Liver (tissue), 9 donors: Measurements from ENCODE around the gene CNOT4. TPM values are rescaled to one million over a fixed set of nuclear protein-coding genes. Genes with fewer than 3 reads are reported as not detected.

ENCODE experiments used
- DNase-seq: peaks from one replicate; pipeline ENCODE4 v3.0.0-alpha.2; 2017; ENCODE audit warnings: low spot score
- H3K27ac ChIP-seq, 2 donors: one replicate each; pipeline ENCODE4 v1.7.0; 2013; ENCODE audit warnings: inconsistent platforms in 2 of 2, low read length in 2 of 2, control low read depth in 1 of 2, low read depth in 1 of 2, mild to moderate bottlenecking in 1 of 2
- H3K27me3 ChIP-seq, 4 donors: one replicate each; pipeline versions ENCODE4 v1.6.1 to v1.7.0; 2013; ENCODE audit warnings: low read length in 3 of 4, inconsistent platforms in 1 of 4, mild to moderate bottlenecking in 1 of 4, moderate library complexity in 1 of 4; ENCODE audit not compliant: control insufficient read depth in 4 of 4, insufficient read depth in 4 of 4
- H3K36me3 ChIP-seq, 4 donors: one replicate each; pipeline versions ENCODE4 v1.6.1 to v1.7.0; 2013; ENCODE audit warnings: low read length in 3 of 4, mild to moderate bottlenecking in 3 of 4, low read depth in 1 of 4, moderate library complexity in 1 of 4; ENCODE audit not compliant: control insufficient read depth in 4 of 4, insufficient read depth in 3 of 4
- H3K4me1 ChIP-seq, 4 donors: one replicate each; pipeline versions ENCODE4 v1.6.1 to v1.7.0; 2013; ENCODE audit warnings: low read length in 3 of 4, mild to moderate bottlenecking in 3 of 4, moderate library complexity in 1 of 4; ENCODE audit not compliant: control insufficient read depth in 4 of 4, insufficient read depth in 4 of 4
- H3K4me3 ChIP-seq, 3 donors: one replicate each; pipeline versions ENCODE4 v1.6.1 to v1.7.0; 2013; ENCODE audit warnings: low read length in 3 of 3, control low read depth in 1 of 3, low read depth in 1 of 3, mild to moderate bottlenecking in 1 of 3
- H3K9ac ChIP-seq, 2 donors: one replicate each; pipeline ENCODE4 v1.7.0; 2013; ENCODE audit warnings: low read length in 2 of 2, mild to moderate bottlenecking in 2 of 2, moderate library complexity in 2 of 2, control low read depth in 1 of 2, low read depth in 1 of 2
- H3K9me3 ChIP-seq, 4 donors: one replicate each; pipeline versions ENCODE4 v1.6.1 to v1.7.0; 2013; ENCODE audit warnings: low read length in 3 of 4; ENCODE audit not compliant: control insufficient read depth in 4 of 4
- ATF3 ChIP-seq: IDR thresholded peaks from 2 replicates; pipeline ENCODE4 v1.6.1; 2016; ENCODE audit warnings: antibody characterized with exemption
- CTCF ChIP-seq: fragments of 150-350 bp; IDR thresholded peaks from 2 replicates; pipeline ENCODE4 v1.5.1; 2017; ENCODE audit warnings: improper control_type of control experiment, low read depth, low read length; ENCODE audit not compliant: missing input control
- EGR1 ChIP-seq, 2 donors: IDR thresholded peaks; 2 replicates each; pipeline ENCODE4 v1.6.1; 2016 to 2018; ENCODE audit warnings: antibody characterized with exemption in 2 of 2, low read depth in 2 of 2
- FOXA1 ChIP-seq: IDR thresholded peaks from 2 replicates; pipeline ENCODE4 v1.6.1; 2016; ENCODE audit warnings: antibody characterized with exemption
- FOXA2 ChIP-seq: IDR thresholded peaks from 2 replicates; pipeline ENCODE4 v1.6.1; 2016; ENCODE audit warnings: antibody characterized with exemption
- GABPA ChIP-seq, 2 donors: IDR thresholded peaks in 1 of 2; conservative IDR thresholded peaks in 1 of 2; 2 replicates each; pipeline ENCODE4 v1.6.1; 2016; ENCODE audit warnings: antibody characterized with exemption in 2 of 2, mild to moderate bottlenecking in 1 of 2, moderate library complexity in 1 of 2
- HNF4A ChIP-seq, 2 donors: conservative IDR thresholded peaks; 2 replicates each; pipeline ENCODE4 v1.6.1; 2016; ENCODE audit warnings: antibody characterized with exemption in 2 of 2, mild to moderate bottlenecking in 2 of 2
- HNF4G ChIP-seq: IDR thresholded peaks from 2 replicates; pipeline ENCODE4 v1.6.1; 2016; ENCODE audit warnings: antibody characterized with exemption
- JUND ChIP-seq, 2 donors: IDR thresholded peaks; 2 replicates each; pipeline ENCODE4 v1.6.1; 2016; ENCODE audit warnings: antibody characterized with exemption in 2 of 2
- MAX ChIP-seq: IDR thresholded peaks from 2 replicates; pipeline ENCODE4 v1.6.1; 2016; ENCODE audit warnings: antibody characterized with exemption
- NR2F2 ChIP-seq: IDR thresholded peaks from 2 replicates; pipeline ENCODE4 v1.6.1; 2016; ENCODE audit warnings: antibody characterized with exemption
- RAD21 ChIP-seq, 2 donors: IDR thresholded peaks; 2 replicates each; pipeline ENCODE4 v1.6.1; 2016; ENCODE audit warnings: antibody characterized with exemption in 2 of 2, mild to moderate bottlenecking in 2 of 2
- REST ChIP-seq: IDR thresholded peaks from 2 replicates; pipeline ENCODE4 v1.6.1; 2016; ENCODE audit warnings: antibody characterized with exemption, mild to moderate bottlenecking
- RXRA ChIP-seq, 2 donors: IDR thresholded peaks; 2 replicates each; pipeline ENCODE4 v1.6.1; 2017 to 2018; ENCODE audit warnings: antibody characterized with exemption in 2 of 2, mild to moderate bottlenecking in 1 of 2
- SP1 ChIP-seq: IDR thresholded peaks from 2 replicates; pipeline ENCODE4 v1.6.1; 2018; ENCODE audit warnings: antibody characterized with exemption, mild to moderate bottlenecking
- TAF1 ChIP-seq: conservative IDR thresholded peaks from 2 replicates; pipeline ENCODE4 v1.6.1; 2016; ENCODE audit warnings: antibody characterized with exemption, mild to moderate bottlenecking
- YY1 ChIP-seq: IDR thresholded peaks from 2 replicates; pipeline ENCODE4 v1.6.1; 2016; ENCODE audit warnings: antibody characterized with exemption, mild to moderate bottlenecking
- ZBTB33 ChIP-seq: IDR thresholded peaks from 2 replicates; pipeline ENCODE4 v1.6.1; 2016; ENCODE audit warnings: antibody characterized with exemption
- WGBS: extraction: QIAGEN DNeasy Blood & Tissue Kit; methylation state at CpG from one replicate; pipeline ENCODE4 v1.1.7; 2013; 5-methylcytosine and 5-hydroxymethylcytosine counted together
- polyA plus RNA-seq, 2 donors: library from polyadenylated mRNA; stranded (reverse) in 1 of 2; unstranded in 1 of 2; fragments of 200-250 nt in 1 of 2; fragments of >200 nt in 1 of 2; fragmentation: Nextera tagmentation in 1 of 2; extraction: Ambion mirVana in 1 of 2; gene quantifications; one replicate each; pipeline versions ENCODE4 v1.2.1 to v1.2.3, GENCODE V29; 2013 to 2015
- total RNA-seq, 2 donors: library from RNA; depleted of rRNA; stranded (reverse); fragments of >200 nt; gene quantifications; one replicate each; pipeline ENCODE4 v1.2.3, GENCODE V29; 2014
- donor health status: healthy.
- donor health status: healthy.
- donor health status: healthy.
- donor health status: healthy.
- donor health status: healthy.

CNOT4 gene
- total and polyA plus RNA-seq, 4 donors: 3.7 to 11.1 (median 8.6) TPM

GRCh38 chr7:135427166-135427565 is 82.7 kb downstream of the CNOT4 start (continued):
- TF ChIP-seq REST (no peak), JUND (IDR thresholded peaks at IDR 0.05) (no peak), YY1 (no peak), HNF4G (no peak), GABPA (IDR thresholded peaks at IDR 0.05 in 1 of 2, conservative IDR thresholded peaks at IDR 0.05 in 1 of 2) (no peak)

GRCh38 chr7:135425036-135425435 is 84.9 kb downstream of the CNOT4 start:
- no peak overlapping the region for H3K4me3 ChIP-seq
- H3K4me1 ChIP-seq: peaks cover 0 to 8% (median 4%) of the 10 kb centered on the region in 4 donors
- H3K27me3 ChIP-seq: no peaks in the 10 kb centered on the region
- H3K9ac ChIP-seq: no peak overlapping the region
- H3K36me3 ChIP-seq: no peaks in the 10 kb centered on the region
- no peak for DNase-seq
- H3K9me3 ChIP-seq: no peaks in the 10 kb centered on the region
- WGBS: 96% methylated on average over 2 of the region's 2 CpGs
- no peak for TF ChIP-seq MAX
- TF ChIP-seq ATF3: no peak
- no peak for TF ChIP-seq EGR1 (IDR thresholded peaks at IDR 0.05; ENCODE audit: low read depth in 2 of 2)
- no peak for TF ChIP-seq GABPA (IDR thresholded peaks at IDR 0.05 in 1 of 2, conservative IDR thresholded peaks at IDR 0.05 in 1 of 2)
- TF ChIP-seq YY1: no peak
- TF ChIP-seq FOXA2: no peak
- TF ChIP-seq HNF4G: no peak
- no peak for TF ChIP-seq REST
- no peak for TF ChIP-seq TAF1
- TF ChIP-seq RAD21 (IDR thresholded peaks at IDR 0.05): no peak
- no peak for TF ChIP-seq ZBTB33
- no peak for TF ChIP-seq JUND (IDR thresholded peaks at IDR 0.05)
- no peak for TF ChIP-seq NR2F2
- TF ChIP-seq CTCF: no peak
- TF ChIP-seq RXRA (IDR thresholded peaks at IDR 0.05): no peak
- TF ChIP-seq SP1: no peak
- no peak for TF ChIP-seq HNF4A (conservative IDR thresholded peaks at IDR 0.05)
- no peak for TF ChIP-seq FOXA1
- no peak overlapping the region for H3K27ac ChIP-seq
